Activated T-helper 1 cell treated with Interleukin-2 at 50 U/mL for 16 hours (primary cell): ENCODE data around the gene POLA1.

ENCODE experiments used
- DNase-seq: peaks from one replicate; pipeline ENCODE4 v3.0.0-alpha.2; 2020; ENCODE audit warnings: low read depth

The POLA1 gene

DNA sequence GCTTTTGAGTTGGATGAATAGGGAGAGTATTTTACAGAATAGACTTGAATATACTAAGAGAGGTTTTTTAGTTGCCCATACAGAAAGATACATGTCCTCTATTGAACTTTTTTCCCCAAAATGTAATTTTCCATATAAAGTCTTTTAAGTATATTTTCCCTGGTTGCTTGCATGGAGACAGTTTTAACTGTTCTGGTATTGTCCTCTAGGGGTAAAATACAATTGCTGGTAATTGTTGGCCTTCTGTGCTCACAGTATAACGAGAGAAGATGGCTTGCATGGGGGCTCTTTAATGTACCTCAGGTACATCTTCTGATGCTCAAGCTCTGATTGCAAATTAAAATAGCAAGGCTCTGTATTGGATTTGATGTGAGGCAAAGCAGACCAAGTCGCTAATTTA is 186.0 kb downstream of the POLA1 start:
- DNase-seq, result no peak

DNA sequence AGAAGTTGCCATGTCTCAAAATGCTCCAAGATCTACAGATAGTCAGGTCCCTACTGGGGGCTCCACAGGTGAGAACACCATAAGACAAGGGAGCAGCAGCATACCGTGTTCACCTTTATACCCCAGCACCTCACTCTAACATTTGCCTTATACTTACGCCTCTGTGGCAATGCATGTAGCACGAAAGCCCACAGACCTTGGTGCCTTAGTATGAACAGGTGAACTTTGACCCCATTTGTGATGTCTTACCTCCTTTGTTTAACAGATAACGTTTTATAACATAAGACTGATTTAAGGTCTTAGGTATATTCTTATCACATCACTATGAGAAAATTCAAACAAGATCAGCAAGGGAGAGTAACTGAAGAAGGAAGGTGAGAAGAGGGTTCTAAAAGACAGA is 193.2 kb downstream of the POLA1 start:
- DNase-seq, result no peak

DNA sequence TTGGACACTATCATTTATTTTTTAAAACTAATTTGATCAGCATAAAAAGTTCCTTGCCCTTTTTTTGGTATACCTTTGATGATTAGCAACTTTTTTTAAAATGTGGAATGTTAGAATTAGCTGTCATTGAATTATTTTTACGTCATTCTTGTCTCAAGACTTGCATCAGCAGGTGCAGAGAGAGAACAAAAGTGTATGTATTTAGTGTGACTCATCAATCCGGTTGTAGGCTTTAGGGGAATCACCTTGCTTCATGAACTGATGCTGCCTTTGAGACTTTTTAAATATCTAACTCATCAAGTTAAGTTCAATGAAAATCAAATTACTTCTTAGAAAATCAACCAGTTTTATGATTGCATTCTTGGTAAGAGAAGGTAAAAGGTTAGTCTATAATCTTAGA is 197.0 kb downstream of the POLA1 start:
- DNase-seq, result no peak

DNA sequence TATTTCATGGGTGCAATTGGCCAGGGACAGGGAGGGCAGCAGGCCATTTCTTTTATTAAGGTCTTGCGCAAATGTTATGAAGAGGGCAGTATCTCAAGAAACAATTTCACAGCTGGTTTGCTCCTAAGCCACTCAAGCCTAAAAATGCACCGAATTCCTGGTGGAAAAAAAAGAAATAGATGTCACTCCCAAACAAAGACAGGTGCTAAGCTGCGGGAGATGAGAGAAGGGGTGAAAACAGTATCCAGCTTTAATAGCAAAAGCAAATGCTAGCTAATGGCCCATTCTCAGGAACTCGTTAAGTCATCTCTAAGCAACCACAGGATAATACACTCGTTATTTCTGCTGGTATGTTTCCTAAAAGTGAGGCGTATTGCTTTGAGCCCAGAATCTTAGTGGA is 205.7 kb downstream of the POLA1 start:
- DNase-seq, result no peak

DNA sequence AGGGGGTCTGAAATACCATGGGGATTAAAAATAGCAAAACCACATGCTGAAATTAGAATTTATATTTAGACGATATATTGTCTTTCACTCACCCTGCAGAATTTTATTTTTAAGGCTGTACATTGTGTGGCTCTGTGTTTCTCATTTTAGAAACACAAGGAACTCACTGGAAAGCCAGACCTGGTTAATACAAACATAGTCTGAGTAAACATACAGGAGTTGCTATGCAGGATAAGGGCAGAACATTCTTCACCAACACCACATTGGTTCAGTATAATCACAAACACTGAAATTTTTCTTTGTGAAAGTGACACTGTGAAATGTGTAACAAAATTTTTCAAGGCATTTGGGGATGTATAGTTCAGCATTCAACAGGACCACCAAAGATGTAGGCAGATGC is 206.5 kb downstream of the POLA1 start:
- no peak for DNase-seq

DNA sequence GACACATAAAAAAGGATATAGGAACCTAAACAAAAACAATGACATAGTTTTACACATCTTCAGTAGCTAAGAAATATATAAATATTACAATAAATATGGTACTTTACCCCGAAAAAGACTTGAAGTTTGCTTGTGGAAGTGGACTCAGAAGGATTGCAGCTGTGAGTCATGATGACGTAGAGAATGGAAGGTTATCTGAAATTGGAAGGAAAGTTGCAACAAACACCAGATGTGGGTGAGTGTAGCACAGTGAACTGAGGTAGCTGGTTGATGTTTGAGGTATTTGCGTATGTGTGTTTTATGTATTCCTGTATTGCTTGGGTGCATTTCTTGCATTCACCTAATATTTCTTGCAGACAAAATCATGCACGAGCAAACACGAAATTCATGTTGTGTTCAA is 209.1 kb downstream of the POLA1 start:
- DNase-seq, result no peak

DNA sequence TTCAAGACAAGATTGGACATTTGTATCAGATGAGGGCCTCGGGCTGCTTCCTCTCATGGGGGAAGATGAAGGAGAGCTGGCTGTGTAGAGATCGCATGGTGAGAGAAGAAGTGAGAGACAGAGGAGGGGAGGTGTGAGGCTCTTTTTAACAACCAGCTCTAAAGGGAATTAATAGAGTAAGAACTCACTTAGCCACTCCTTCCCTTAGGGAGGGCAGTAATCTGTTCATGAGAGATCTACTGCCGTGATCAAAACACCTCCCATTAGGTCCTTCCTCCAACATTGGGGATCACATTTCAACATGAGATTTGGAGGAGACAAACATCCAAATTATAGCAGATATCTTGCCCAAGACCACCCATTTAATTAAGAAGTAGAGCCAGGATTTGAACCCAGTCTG is 225.0 kb downstream of the POLA1 start:
- DNase-seq, result no peak

DNA sequence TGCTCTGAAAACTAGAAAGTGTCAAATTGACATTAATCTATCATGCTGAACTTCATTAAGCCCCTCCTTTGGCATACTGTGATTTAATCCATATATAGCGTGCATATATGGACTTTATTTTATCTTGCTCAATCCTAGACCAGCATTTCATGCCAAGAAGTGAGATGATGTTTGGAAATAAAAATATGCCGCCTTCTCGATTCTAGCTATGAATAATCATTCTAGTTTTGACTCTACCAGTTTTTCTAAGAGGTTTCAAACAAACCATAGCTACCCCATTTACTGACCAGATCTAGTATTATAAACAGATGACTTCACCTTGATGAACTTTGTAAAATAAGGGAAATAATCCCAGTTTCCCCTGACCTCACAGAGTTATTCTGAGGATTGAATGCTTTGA is 227.1 kb downstream of the POLA1 start:
- DNase-seq, result no peak

DNA sequence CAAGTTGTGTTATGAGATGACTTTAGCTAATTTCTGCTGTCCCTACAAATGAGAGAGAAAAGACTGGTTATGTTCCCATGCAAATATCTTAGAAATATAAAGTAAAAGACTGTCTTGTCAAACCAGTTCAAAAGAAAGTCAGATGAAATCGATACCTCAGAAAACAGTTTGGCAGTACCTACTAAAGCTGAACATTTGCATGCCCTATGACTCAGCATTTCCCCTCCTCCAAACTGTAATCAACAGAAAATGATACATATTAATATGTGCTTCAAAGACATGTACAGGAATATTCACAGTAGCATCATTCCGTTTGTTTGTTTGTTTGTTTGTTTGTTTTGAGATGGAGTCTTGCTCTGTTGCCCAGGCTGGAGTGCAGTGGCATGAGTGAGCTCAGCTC is 231.7 kb downstream of the POLA1 start:
- DNase-seq, result no peak

DNA sequence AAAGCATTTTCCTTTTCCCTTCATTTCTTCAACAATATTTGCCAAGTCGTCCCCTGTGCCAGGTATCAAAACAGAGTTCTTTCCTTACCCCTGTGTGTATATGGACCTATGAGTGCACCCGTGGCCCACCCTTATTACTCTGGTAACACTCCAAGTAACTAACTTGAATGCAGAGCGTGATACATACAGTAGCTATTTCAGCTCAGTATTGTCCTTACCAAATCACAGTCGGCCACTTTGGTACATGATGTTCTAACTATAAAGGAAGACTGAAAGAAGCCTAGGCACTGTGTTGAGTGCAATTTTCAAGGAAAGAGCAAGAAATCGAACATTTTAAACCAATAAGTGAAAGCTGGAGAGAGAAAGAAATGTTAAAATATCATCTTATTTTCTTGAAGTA is 233.7 kb downstream of the POLA1 start:
- DNase-seq, result no peak

DNA sequence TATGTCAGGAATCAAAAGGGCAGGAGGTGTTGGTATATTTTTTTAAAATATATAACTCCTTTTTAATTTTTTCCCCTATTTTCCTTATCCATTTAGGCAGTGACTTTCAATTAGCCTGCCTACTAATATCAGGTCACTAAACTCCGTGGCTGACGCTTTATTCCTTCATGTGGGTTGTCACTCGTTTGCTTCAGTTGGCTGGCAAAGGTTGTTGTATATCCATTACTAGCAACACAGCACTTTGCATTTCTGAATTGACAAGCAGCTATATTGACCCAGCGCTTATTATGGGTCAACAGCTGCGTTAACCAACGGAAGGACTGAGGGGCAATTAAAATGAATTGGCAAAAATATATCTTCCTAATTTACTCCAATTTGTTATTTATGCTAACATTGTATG is 234.4 kb downstream of the POLA1 start:
- no peak for DNase-seq

DNA sequence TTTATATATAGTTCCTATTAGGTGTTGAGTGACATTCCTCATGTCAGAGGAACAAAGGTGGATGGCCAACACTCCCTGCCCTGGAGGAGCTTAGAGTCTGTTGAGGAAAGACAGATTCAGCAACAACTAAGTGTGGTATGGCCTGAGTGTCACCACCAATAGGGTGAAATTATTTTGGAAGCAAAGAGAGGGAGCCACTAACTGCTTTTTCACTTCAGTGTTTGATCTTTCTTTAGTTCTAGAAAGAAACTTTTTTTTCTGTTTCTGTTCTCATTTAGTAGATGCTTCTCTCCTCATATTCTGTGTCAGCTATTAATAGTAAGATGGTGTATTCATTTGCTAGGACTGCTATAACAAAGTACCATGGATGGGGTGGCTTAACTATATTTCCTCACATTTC is 240.6 kb downstream of the POLA1 start:
- no peak for DNase-seq

DNA sequence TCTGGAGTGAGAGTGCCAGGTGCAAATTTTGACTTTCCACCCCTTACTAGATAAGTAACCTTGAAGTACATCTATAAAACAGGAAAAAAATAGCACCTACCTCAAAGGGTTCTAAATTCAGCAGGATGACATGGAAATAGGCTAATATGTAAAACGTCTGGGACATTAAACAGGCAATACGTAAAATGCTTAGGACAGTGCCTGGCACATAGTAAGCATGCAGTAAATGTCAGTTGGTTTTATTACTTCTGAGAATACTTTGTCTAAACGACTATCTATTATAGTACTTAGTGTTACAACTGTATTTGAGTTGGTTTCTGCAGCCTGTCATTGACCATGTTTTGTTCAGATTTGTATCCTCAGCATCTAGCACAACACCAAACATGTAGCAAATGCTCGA is 251.3 kb downstream of the POLA1 start:
- no peak for DNase-seq

DNA sequence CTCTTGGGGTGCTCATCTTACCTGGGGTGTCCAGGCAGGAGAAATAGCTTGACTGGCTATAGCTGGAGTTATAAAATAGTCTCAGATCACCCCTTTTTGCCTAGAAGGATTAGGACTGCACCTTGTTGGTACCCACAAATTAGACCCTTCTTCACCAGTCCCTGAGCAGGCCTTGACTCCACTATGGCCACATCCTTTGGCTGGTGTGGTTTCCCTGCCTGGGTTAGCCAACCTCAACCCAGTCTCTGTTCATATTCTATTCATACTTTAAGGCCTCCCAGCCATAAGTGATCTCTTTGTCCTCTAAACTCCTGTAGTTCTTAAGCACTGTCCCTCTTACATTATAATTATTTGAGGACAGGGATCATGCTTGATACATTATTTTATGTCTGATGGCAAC is 252.7 kb downstream of the POLA1 start:
- DNase-seq, result no peak

DNA sequence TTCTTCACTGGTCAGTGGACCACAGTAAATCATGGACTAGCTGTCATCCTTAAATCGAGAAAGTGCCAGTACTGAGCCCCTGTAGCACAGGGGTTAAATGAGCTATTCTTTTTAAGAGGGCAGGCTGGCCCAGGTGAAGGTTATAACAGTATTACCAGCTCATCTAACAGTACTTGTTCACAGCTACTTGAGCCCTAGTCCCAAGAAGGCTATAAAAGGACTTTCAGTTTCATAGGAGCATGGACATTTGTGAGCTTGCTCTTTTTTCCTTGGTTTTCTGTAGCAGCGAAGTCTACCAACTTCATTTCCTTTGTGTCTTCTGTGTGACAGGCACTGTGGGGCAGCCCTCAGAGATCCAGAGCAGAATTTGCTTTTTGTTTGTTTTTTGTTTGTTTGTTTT is 261.0 kb downstream of the POLA1 start:
- DNase-seq, result no peak

DNA sequence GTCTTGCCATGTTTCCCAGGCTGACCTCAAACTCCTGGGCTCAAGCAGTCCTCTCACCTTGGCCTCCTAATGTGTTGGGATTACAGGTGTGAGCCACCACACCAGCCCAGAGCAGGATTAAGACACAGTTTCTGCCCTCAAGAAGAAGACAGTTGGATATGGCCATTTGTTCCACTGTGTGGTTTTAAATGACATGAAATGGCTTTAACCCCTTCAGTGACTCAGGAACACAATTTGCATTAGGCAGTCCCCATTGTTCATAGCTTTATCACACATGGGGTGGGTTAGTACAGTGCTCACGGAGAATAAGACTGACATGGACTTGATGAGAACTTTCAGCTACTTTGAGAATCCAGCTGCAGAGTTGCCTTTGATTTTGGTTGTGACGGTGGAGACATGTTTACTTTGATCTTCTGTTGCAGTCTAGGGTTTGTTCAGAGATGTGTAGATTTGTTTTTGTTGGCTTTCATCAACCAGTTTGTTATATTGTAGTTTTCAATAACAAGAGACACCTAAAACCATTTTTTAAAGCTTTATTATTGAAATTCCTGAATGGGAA is 261.7 kb downstream of the POLA1 start:
- DNase-seq, result no peak

DNA sequence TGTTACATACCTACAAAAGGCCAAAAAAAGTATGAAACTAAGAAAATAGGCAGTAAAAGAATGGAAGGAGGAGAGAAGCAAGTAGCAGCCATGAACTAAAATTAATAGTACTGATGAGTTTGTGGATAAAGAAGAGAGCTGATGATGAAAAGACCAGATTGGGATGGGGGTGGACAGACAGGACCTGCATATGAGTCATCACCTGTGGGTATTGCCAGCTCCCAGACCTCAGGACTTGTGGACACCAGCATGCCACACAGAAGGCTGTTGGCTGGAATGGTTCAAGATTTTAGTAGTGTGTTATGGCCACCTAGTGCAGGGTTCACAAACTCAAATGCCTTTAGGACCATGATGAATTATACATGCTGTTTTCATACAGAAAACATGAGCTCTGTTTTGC is 263.1 kb downstream of the POLA1 start:
- DNase-seq, result no peak

DNA sequence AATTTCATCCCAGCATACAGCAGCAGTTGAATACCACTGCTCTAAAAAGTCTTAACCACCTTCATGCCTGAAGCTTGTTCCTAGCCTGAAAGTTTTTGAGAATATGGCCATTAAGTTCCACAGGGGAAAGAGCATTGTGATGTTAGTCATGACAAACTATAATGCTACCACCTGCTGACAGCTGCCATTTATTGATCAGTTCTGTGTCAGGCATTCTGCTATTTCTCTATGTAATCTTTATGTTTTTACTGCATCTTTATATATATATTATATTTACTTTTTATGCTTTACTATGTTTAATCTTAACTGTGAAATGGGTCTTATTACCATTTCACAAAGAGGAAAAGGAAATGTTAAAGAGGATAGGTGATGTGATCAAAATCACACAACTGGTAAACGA is 268.1 kb downstream of the POLA1 start:
- no peak for DNase-seq

DNA sequence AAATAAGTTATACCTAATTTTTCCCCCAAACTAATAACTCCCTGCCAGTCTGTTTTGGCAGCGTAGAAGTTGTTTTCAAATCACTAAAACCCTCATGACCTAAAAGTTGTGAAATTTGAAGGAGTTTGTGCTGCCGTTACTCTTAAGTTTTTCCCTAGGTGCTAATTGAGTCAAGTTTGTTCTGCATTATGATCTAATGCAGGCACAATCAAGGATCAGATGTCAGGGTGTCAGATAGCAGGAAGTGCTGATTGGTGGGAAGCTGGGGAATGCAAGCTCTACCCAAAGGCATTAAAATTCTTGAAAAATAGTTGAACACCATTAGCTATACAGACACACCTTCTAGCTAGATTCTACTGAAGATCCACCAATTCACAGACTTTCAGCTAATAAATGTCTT is 270.1 kb downstream of the POLA1 start:
- DNase-seq, result no peak

DNA sequence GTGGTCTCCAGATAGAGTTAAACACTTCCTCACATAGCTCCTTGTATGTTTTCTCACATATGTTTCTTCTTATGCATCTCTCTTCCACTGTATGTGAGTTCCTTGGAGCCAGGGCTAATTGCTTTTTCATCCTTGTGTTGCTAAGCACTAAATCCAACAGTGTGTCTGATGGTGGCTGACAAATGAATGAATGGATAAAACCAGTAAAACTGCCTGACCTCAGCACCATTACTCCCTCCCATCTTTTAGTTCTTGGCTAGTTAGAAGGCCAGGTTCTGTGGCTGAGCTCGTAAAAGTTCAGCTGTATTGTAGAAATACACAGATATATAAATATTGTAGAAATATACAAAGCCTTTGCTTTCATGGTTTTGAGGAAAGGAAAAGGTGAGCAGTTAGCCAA is 271.7 kb downstream of the POLA1 start:
- DNase-seq, result no peak

DNA sequence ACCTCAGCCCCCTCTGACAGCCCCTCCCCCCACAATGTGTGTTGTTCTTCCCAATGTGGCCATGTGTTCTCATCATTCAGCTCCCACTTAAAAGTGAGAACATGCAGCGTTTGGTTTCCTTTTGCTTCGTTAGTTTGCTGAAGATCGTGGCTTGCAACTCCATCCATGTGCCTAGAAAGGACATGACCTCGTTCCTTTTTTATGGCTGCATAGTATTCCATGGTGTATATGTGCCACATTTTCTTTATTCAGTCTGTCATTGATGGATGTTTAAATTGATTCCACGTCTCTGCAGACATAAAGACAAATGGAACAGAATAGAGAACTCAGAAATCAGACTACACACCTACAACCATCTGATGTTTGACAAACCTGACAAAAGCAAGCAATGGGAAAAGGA is 276.1 kb downstream of the POLA1 start:
- no peak for DNase-seq

DNA sequence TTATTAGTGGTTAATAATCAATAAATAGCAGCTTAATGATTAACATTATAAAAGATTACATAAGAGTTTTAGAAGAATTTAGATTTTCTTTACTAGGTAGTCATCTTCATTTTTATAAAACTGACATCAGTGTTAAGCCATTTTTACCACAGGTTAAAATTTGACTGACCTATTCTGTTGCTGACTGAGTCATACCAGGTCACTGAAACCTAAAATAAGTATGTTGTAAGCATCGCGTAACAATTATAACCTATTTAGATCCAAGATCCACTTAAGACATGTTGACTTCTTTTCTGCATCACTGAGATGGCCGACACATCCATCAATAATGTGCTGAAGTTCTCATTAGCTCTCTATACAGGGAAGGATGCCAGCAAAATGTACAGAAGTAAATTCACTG is 285.4 kb downstream of the POLA1 start:
- DNase-seq, result no peak

DNA sequence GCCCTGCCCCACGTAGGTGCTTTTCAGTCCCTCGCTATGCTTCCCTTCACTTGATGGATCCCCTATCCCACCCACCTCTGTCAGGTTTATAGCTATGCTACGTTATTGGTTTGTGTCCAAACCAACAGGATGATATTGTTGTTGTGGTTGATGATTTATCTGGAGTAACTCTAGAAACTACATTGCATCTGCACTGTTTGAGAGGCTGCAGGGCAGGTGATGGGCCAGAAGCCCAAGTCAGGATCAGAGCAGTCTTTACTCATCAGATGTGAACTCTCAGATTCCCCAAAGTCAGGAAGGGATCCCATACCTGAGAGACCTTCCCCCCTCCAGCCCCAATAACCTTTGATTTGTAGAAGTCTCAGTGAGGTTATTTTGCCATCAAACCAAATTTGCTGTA is 287.3 kb downstream of the POLA1 start:
- DNase-seq, result no peak

DNA sequence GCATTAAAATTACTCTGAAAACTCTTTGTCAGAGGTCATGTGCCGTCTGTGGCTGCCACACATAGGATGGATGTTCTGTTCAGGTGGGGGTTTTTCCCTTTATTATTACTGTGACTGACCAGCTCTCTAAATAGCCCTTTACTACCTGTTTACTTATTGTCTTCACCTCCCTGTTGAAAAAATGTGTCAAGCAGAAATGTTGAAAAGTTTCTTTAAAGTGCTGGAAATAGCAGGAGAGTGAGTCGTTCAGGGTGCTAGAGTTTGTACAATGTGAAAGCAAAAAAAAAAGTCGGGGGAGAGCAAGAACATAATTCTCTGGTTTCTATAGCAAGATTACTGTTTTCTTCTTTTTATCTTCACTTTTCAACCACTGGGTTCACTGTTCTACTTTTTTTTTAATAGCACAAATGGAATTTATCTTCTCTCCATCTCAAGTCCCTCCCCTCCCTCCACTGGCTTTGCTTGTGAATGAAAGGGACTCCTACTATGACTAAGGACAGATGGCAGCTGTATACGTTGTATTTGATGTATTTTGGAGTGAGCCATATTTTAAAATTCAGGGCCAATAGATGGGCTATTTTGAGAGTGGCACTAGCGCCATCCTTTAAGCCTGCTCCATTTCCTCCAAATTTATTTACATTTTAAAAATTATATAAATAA is 288.7 kb downstream of the POLA1 start:
- DNase-seq, result no peak

DNA sequence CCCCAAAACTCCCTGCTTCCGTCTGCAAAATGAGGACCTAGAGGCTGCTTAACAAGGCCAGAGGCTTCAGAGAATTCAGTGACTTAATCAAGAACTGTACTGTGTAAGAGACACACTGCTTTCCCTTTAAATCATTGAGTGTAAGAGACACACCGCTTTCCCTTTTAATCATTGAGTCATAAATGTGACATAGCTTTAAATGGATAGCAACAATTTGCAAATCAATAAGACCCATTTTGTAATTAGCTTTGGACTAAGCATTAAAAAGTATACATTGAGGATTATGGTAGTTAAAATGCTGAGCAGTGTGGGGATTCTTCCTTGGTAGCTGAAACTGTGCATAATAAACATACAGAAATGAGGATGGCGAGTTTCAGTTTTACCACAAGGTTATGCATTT is 290.2 kb downstream of the POLA1 start:
- DNase-seq, result no peak
